IMR-90 (cell line): ENCODE results near the gene CTR9. TPM values are rescaled to one million over a fixed set of nuclear protein-coding genes. Genes with fewer than 3 reads are reported as not detected.

ENCODE experiments used
- ATAC-seq: fragments of 200-7000 bp; cut with Tn5 transposase; 2 replicates; pipeline ENCODE4 v1.9.1; 2020; ENCODE audit warnings: low read depth, mild to moderate bottlenecking, moderate library complexity
- BruUV-seq: library from RNA; stranded (reverse); fragments of 400-500 nt; replicated peaks from 2 replicates; lab custom pipeline; 2021; lab: Mats Ljungman, UMichigan
- CTCF ChIA-PET: fragments of 300-600 bp; formaldehyde crosslinking; extraction: SDS; loops from one replicate; lab custom pipeline; 2021; ENCODE audit warnings: antibody characterized with exemption; lab: Yijun Ruan, JAX
- POLR2A ChIA-PET: fragments of 300-600 bp; sonication (Branson Sonifier 250); formaldehyde crosslinking; loops from one replicate; lab custom pipeline; 2022; ENCODE audit warnings: antibody characterized with exemption; ENCODE audit not compliant: unreplicated experiment; lab: Charles Lee
- DNase-seq: peaks from one replicate; pipeline ENCODE4 v3.0.0; 2013
- H2AFZ ChIP-seq: replicated peaks from 2 replicates; pipeline ENCODE3; 2013; ENCODE audit warnings: low read length, mild to moderate bottlenecking; ENCODE audit not compliant: poor library complexity
- H2AK5ac ChIP-seq: 2 replicates; pipeline ENCODE4 v1.6.1; 2013; ENCODE audit warnings: low read depth, low read length, inconsistent platforms
- H2AK9ac ChIP-seq: replicated peaks from 2 replicates; pipeline ENCODE3; 2013; ENCODE audit warnings: mild to moderate bottlenecking, low read depth, low read length, moderate library complexity; ENCODE audit not compliant: poor library complexity
- H2BK120ac ChIP-seq: 2 replicates; pipeline ENCODE4 v1.6.1; 2013; ENCODE audit warnings: low read depth, low read length, inconsistent platforms
- H2BK15ac ChIP-seq: 3 replicates; pipeline ENCODE4 v1.6.1; 2013; ENCODE audit warnings: low read depth, low read length, inconsistent platforms
- H2BK20ac ChIP-seq: 2 replicates; pipeline ENCODE4 v1.6.1; 2013; ENCODE audit warnings: low read depth, mild to moderate bottlenecking, inconsistent platforms, low read length, moderate library complexity
- H2BK5ac ChIP-seq: 2 replicates; pipeline ENCODE4 v1.6.1; 2013; ENCODE audit warnings: mild to moderate bottlenecking, low read depth, low read length, inconsistent platforms; ENCODE audit not compliant: poor library complexity, severe bottlenecking
- H3K14ac ChIP-seq: replicated peaks from 2 replicates; pipeline ENCODE4 v1.6.1; 2013; ENCODE audit warnings: low read depth, low read length, inconsistent platforms
- H3K18ac ChIP-seq: 2 replicates; pipeline ENCODE4 v1.6.1; 2013; ENCODE audit warnings: low read depth, low read length, control low read depth
- H3K23ac ChIP-seq: 2 replicates; pipeline ENCODE4 v1.6.1; 2013; ENCODE audit warnings: low read depth, low read length, inconsistent platforms
- H3K27ac ChIP-seq: 2 replicates; pipeline ENCODE4 v1.5.1; 2013; ENCODE audit warnings: mild to moderate bottlenecking, control low read depth, low read length; ENCODE audit not compliant: insufficient read depth
- H3K27me3 ChIP-seq: 2 replicates; pipeline ENCODE4 v1.6.1; 2013; ENCODE audit warnings: low read length; ENCODE audit not compliant: control insufficient read depth, insufficient read depth
- H3K36me3 ChIP-seq: 2 replicates; pipeline ENCODE4 v1.6.1; 2013; ENCODE audit warnings: low read length, mixed read lengths; ENCODE audit not compliant: control insufficient read depth, insufficient read depth
- H3K4ac ChIP-seq: 2 replicates; pipeline ENCODE4 v1.6.1; 2013; ENCODE audit warnings: low read depth, low read length, inconsistent platforms
- H3K4me1 ChIP-seq: 2 replicates; pipeline ENCODE4 v1.6.1; 2013; ENCODE audit warnings: low read length, mixed read lengths; ENCODE audit not compliant: control insufficient read depth, insufficient read depth
- H3K4me2 ChIP-seq: 2 replicates; pipeline ENCODE4 v1.6.1; 2013; ENCODE audit warnings: low read depth, mild to moderate bottlenecking, control low read depth, low read length, moderate library complexity
- H3K4me3 ChIP-seq: 2 replicates; pipeline ENCODE4 v1.5.1; 2013; ENCODE audit warnings: low read depth, mild to moderate bottlenecking, control low read depth, low read length, moderate library complexity; ENCODE audit not compliant: insufficient read depth
- H3K56ac ChIP-seq: 2 replicates; pipeline ENCODE4 v1.6.1; 2013; ENCODE audit warnings: low read length, inconsistent platforms; ENCODE audit not compliant: insufficient read depth; ENCODE audit errors: extremely low read depth
- H3K79me1 ChIP-seq, 2 experiments: 2 replicates each; pipeline ENCODE4 v1.6.1; 2013; ENCODE audit warnings: low read length in 2 of 2, inconsistent platforms in 1 of 2, low read depth in 1 of 2
- H3K9ac ChIP-seq: 2 replicates; pipeline ENCODE4 v1.6.1; 2013; ENCODE audit warnings: low read depth, low read length, control low read depth
- H3K9me1 ChIP-seq: 2 replicates; pipeline ENCODE4 v1.6.1; 2013; ENCODE audit warnings: low read length, inconsistent platforms; ENCODE audit not compliant: insufficient read depth
- H3K9me3 ChIP-seq: 2 replicates; pipeline ENCODE4 v1.6.1; 2013; ENCODE audit warnings: low read length; ENCODE audit not compliant: control insufficient read depth, insufficient read depth
- H4K20me1 ChIP-seq: 2 replicates; pipeline ENCODE4 v1.6.1; 2013; ENCODE audit warnings: low read length, inconsistent platforms; ENCODE audit not compliant: insufficient read depth
- H4K5ac ChIP-seq: 2 replicates; pipeline ENCODE4 v1.6.1; 2013; ENCODE audit warnings: mild to moderate bottlenecking, low read depth, low read length, control low read depth
- H4K8ac ChIP-seq, 2 experiments: 2 replicates each; pipeline ENCODE4 v1.6.1; 2013; ENCODE audit warnings: low read depth in 2 of 2, low read length in 2 of 2, control low read depth in 1 of 2, inconsistent platforms in 1 of 2
- H4K91ac ChIP-seq: 2 replicates; pipeline ENCODE4 v1.6.1; 2013; ENCODE audit warnings: low read depth, low read length, inconsistent platforms; ENCODE audit not compliant: insufficient read depth
- CEBPB ChIP-seq: IDR thresholded peaks from 2 replicates; pipeline ENCODE4 v1.6.1; 2012; ENCODE audit warnings: low read depth, low read length, improper control_type of control experiment
- SMC3 ChIP-seq: fragments of 150-350 bp; IDR thresholded peaks from 2 replicates; pipeline ENCODE4 v1.6.1; 2016; ENCODE audit warnings: low read depth, mild to moderate bottlenecking, antibody characterized with exemption, low read length, moderate library complexity
- WGBS, 2 experiments: methylation state at CpG; one replicate each; pipeline versions ENCODE4 v1.1.5 to v1.1.7; 2013; ENCODE audit warnings: missing lambda C conversion rate in 2 of 2; ENCODE audit not compliant: insufficient read length in 1 of 2; ENCODE audit errors: extremely low coverage in 2 of 2; 5-methylcytosine and 5-hydroxymethylcytosine counted together
- dilution Hi-C: fragments of 300-500 bp; cut with HindIII; formaldehyde crosslinking; loops from one replicate; pipeline ENCODE4 v1.14.3; 2018; ENCODE audit warnings: low sequenced_read_pairs; ENCODE audit not compliant: unreplicated experiment
- in situ Hi-C: fragments of 300-500 bp; cut with MboI; formaldehyde crosslinking; loops from 3 replicates; pipeline ENCODE4 v1.14.3; 2019; ENCODE audit warnings: low sequenced_read_pairs, inconsistent platforms, mixed read lengths
- intact Hi-C: fragments of 100-400 bp; cut with micrococcal nuclease; formaldehyde crosslinking; loops from 2 replicates; pipeline ENCODE4 v1.10.0; 2022
- polyA plus RNA-seq, 3 experiments: library from polyadenylated mRNA; depleted of rRNA; stranded (reverse); fragments of >200 nt; gene quantifications; 2 replicates each; pipeline ENCODE4 v1.2.3, GENCODE V29; 2012; ENCODE audit warnings: low replicate concordance in 1 of 3
- total RNA-seq: library from RNA; depleted of rRNA; stranded (reverse); fragments of >200 nt; gene quantifications from 2 replicates; pipeline ENCODE4 v1.2.3, GENCODE V29; 2012
- TF ChIP-seq, protein P1 (sequence below): conservative IDR thresholded peaks from 2 replicates; pipeline ENCODE4 v1.5.1; 2012; ENCODE audit warnings: mild to moderate bottlenecking, low read depth, low read length, improper control_type of control experiment

CTR9 gene
- total and polyA plus RNA-seq, 2 of the 4 experiments (the other 2 are of a cell fraction) = 16.8 to 37.1 TPM

- Histone ChIP-seq H2BK15ac (no peak overlapping the region), H3K79me1 (no peaks in the 10 kb centered on the region), H3K56ac (no peak overlapping the region), H2AK5ac (no peak overlapping the region), H3K18ac (no peak overlapping the region), H3K27me3 (no peaks in the 10 kb centered on the region), H4K8ac (no peak overlapping the region), H4K20me1 (no peaks in the 10 kb centered on the region), H3K9me3 (no peaks in the 10 kb centered on the region), H2BK120ac (no peak overlapping the region), H3K9me1 (no peaks in the 10 kb centered on the region), H3K36me3 (no peaks in the 10 kb centered on the region), H3K23ac (peak overlapping the region; percentile 42; the same call in 1 of the 2 replicates), H2AFZ (no peak overlapping the region), H2BK20ac (no peak overlapping the region), H3K9ac (no peak overlapping the region), H4K91ac (no peak overlapping the region), H3K4me1 (no peaks in the 10 kb centered on the region), H2BK5ac (no peak overlapping the region), H3K27ac (no peak overlapping the region), H3K4me2 (no peak overlapping the region), H3K14ac (no peak overlapping the region), H3K4ac (no peak overlapping the region), H2AK9ac (no peak overlapping the region), H4K5ac (no peak overlapping the region), H3K4me3 (no peak overlapping the region)
- intact Hi-C loops (no loop called here), dilution Hi-C loops (loop anchor here (25.0 kb wide), 1 partner anchor 231 kb away; no protein-coding TSS in a partner anchor), in situ Hi-C loops (loop anchor here (25.0 kb wide), 2 partner anchors 531 to 756 kb away; no protein-coding TSS in a partner anchor)
- TF ChIP-seq CEBPB (no peak), SMC3 (no peak)
- TF ChIP-seq, protein P1, sequence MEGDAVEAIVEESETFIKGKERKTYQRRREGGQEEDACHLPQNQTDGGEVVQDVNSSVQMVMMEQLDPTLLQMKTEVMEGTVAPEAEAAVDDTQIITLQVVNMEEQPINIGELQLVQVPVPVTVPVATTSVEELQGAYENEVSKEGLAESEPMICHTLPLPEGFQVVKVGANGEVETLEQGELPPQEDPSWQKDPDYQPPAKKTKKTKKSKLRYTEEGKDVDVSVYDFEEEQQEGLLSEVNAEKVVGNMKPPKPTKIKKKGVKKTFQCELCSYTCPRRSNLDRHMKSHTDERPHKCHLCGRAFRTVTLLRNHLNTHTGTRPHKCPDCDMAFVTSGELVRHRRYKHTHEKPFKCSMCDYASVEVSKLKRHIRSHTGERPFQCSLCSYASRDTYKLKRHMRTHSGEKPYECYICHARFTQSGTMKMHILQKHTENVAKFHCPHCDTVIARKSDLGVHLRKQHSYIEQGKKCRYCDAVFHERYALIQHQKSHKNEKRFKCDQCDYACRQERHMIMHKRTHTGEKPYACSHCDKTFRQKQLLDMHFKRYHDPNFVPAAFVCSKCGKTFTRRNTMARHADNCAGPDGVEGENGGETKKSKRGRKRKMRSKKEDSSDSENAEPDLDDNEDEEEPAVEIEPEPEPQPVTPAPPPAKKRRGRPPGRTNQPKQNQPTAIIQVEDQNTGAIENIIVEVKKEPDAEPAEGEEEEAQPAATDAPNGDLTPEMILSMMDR = no peak
- no TSS peak for BruUV-seq
- 85% methylated on average over 3 of the region's 13 CpGs; no CpG with 5 or more reads in 1 of the 2 experiments for WGBS, 2 experiments
- CTCF ChIA-PET = no interaction called here
- ATAC-seq (no peak), DNase-seq (no peak)
- POLR2A ChIA-PET = no interaction called here
Measured at GRCh38 chr11:10743354-10744000, 7.6 kb upstream of the CTR9 start.
